SK-N-SH treated with all-trans-retinoic acid at 6 μM for 48 hours (cell line): ENCODE data around the gene TTC33.

ENCODE experiments used
- CSRNP3 ChIP-seq: fragments of 250-450 bp; sonication (Bioruptor Pico); IDR thresholded peaks from 2 replicates; pipeline ENCODE4 v1.5.1; 2021; ENCODE audit warnings: mild to moderate bottlenecking, moderate library complexity
- TCF4 ChIP-seq: fragments of 250-450 bp; sonication (Bioruptor Pico); IDR thresholded peaks from 2 replicates; pipeline ENCODE4 v1.8.0; 2021; ENCODE audit warnings: mild to moderate bottlenecking, moderate library complexity, borderline replicate concordance
- ZFP30 ChIP-seq: fragments of 450-650 bp; formaldehyde crosslinking; IDR thresholded peaks from 2 replicates; pipeline ENCODE4 v1.5.0; 2022; ENCODE audit warnings: mild to moderate bottlenecking, moderate library complexity
- TF ChIP-seq, protein P1 (sequence below): fragments of 250-450 bp; sonication (Bioruptor Pico); IDR thresholded peaks from 2 replicates; pipeline ENCODE4 v1.8.0; 2020; ENCODE audit warnings: mild to moderate bottlenecking, moderate library complexity, borderline replicate concordance

DNA sequence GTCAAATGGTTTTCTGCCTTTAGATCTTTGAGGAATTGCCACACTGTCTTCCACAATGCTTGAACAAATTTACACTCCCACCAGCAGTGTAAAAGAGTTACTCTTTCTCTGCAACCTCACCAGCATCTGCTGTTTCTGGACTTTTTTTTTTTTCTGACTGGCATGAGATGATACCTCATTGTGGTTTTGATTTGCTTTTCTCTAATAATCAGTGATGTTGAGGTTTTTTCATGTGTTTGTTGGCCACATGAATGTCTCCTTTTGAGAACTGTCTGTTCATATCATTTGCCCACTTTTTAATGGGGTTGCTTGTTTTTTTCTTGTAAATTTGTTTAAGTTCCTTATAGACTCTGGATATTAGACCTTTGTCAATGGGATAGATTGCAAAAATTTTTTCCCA is 205.3 kb downstream of the TTC33 start:
- no peak for TF ChIP-seq ZFP30 (CRISPR knock-in tag)
- TF ChIP-seq, protein P1, sequence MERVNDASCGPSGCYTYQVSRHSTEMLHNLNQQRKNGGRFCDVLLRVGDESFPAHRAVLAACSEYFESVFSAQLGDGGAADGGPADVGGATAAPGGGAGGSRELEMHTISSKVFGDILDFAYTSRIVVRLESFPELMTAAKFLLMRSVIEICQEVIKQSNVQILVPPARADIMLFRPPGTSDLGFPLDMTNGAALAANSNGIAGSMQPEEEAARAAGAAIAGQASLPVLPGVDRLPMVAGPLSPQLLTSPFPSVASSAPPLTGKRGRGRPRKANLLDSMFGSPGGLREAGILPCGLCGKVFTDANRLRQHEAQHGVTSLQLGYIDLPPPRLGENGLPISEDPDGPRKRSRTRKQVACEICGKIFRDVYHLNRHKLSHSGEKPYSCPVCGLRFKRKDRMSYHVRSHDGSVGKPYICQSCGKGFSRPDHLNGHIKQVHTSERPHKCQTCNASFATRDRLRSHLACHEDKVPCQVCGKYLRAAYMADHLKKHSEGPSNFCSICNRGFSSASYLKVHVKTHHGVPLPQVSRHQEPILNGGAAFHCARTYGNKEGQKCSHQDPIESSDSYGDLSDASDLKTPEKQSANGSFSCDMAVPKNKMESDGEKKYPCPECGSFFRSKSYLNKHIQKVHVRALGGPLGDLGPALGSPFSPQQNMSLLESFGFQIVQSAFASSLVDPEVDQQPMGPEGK (CRISPR knock-in tag), result no peak
- TF ChIP-seq TCF4 (CRISPR knock-in tag), result no peak
- no peak for TF ChIP-seq CSRNP3 (CRISPR knock-in tag)
